Spinal cord (tissue), 10 donors: ENCODE results near the gene PDE8A. TPM values are rescaled to one million over a fixed set of nuclear protein-coding genes. Genes with fewer than 3 reads are reported as not detected.

Source experiments
- DNase-seq, 6 donors: peaks; one replicate each; pipeline versions ENCODE4 v3.0.0 to v3.0.0-alpha.2; 2013 to 2015; ENCODE audit warnings: low spot score in 6 of 6, low read depth in 4 of 6
- H3K27ac ChIP-seq: one replicate; pipeline ENCODE4 v1.5.1; 2013; ENCODE audit warnings: low read depth, low read length, control low read depth
- H3K27me3 ChIP-seq: one replicate; pipeline ENCODE4 v1.6.1; 2013; ENCODE audit warnings: low read length; ENCODE audit not compliant: control insufficient read depth, insufficient read depth
- H3K36me3 ChIP-seq: one replicate; pipeline ENCODE4 v1.6.1; 2013; ENCODE audit warnings: low read length; ENCODE audit not compliant: control insufficient read depth, insufficient read depth
- H3K4me1 ChIP-seq: one replicate; pipeline ENCODE4 v1.6.1; 2013; ENCODE audit warnings: low read length; ENCODE audit not compliant: control insufficient read depth, insufficient read depth
- H3K4me3 ChIP-seq: one replicate; pipeline ENCODE4 v1.5.1; 2013; ENCODE audit warnings: low read depth, low read length, control low read depth
- H3K9me3 ChIP-seq: one replicate; pipeline ENCODE4 v1.6.1; 2013; ENCODE audit warnings: low read length; ENCODE audit not compliant: control insufficient read depth, insufficient read depth
- WGBS: methylation state at CpG from one replicate; pipeline ENCODE4 v1.1.5; 2013; ENCODE audit warnings: missing lambda C conversion rate; ENCODE audit not compliant: insufficient coverage; 5-methylcytosine and 5-hydroxymethylcytosine counted together
- polyA plus RNA-seq, 2 donors: library from polyadenylated mRNA; unstranded; fragments of 120-200 nt; gene quantifications; one replicate each; pipeline ENCODE4 v1.2.1, GENCODE V29; 2013; ENCODE audit not compliant: insufficient read length in 2 of 2
- total RNA-seq, 2 donors: library from RNA; depleted of rRNA in 1 of 2; stranded (reverse); fragments of 120-200 nt in 1 of 2; fragments of >200 nt in 1 of 2; gene quantifications; one replicate each; pipeline versions ENCODE4 v1.2.3 to v1.2.4, GENCODE V29; 2013 to 2014
- donor health status: healthy.

Gene PDE8A
- total and polyA plus RNA-seq, 4 donors, result 19.9 to 72.9 (median 40.0) TPM

DNA sequence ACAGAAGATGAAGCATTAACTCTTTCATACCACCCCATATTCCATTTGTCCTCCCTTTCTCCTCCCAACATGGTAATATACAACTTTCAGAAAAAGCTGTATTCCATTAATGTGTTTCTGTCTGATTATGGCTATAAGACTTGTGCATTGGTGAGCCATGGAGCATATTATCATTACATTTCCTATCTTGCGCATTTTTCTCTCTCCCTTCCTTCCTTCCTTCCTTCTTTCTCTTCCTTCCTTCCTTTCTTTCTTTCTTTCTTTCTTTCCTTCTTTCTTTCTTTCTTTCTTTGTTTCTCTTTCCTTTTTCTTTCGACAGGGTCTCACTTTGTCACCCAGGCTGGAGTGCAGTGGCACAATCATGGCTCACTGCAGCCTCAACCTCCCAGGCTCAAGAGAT lies 25.5 kb upstream of the PDE8A start:
- no peak overlapping the region for H3K4me3 ChIP-seq
- H3K27ac ChIP-seq, result no peak overlapping the region
- H3K27me3 ChIP-seq, result no peaks in the 10 kb centered on the region
- peaks cover 5% of the 10 kb centered on the region for H3K4me1 ChIP-seq
- DNase-seq, result no peak
- no peaks in the 10 kb centered on the region for H3K36me3 ChIP-seq
- no peaks in the 10 kb centered on the region for H3K9me3 ChIP-seq
- 90% methylated on average over 2 of the region's 2 CpGs for WGBS

DNA sequence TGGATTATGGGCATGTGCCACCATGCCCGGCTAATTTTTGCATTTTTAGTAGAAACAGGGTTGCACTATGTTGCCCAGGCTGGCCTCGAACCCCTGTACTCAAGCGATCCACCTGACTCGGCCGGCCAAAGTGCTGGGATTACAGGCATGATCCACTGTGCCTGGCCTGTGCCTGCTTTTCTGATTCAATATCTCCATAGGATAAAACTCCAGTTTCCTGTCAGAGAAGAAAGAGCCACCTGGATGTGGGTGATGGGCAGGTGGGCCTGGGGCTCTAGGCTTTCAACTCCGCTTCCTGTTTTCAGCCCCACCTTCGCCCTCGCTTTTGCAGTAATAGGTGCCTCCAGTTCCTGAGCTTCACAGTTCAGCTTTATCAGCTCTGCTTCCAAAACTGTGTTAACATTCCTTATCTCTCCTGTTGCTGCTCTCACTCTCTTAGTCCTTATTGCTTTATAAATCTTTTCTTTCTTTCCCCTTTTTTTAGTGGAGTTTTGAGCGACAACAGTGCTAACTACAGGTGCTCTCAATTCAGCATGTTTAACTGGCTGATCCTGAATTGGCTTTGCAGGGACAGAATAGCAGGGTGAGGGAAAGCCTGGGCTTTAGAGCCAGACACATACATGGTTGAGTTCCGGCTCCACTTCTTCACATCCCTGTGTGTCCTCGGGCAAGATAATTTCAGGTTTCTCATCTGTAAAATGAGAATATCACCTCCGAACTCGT lies 21.1 kb upstream of the PDE8A start:
- no peak for DNase-seq
- peaks cover 2% of the 10 kb centered on the region for H3K9me3 ChIP-seq

DNA sequence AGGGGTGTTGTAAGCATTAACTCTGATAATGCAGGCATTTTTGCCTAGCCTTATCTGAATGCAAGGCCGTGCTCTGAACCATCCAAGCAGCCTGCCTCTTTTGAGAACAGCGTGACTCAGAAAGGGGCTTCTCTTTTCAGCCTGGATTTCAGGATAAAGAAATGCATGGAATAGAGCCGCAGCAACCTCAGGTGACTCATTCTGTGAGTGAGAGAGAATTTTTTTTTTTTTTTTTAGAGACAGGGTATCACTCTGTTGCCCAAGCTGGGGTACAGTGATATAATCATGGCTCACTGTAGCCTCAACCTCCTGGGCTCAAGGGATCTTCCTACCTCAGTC lies 20.6 kb upstream of the PDE8A start:
- H3K9me3 ChIP-seq, result peaks cover 2% of the 10 kb centered on the region
- no peaks in the 10 kb centered on the region for H3K4me1 ChIP-seq
- H3K27me3 ChIP-seq, result no peaks in the 10 kb centered on the region
- H3K36me3 ChIP-seq, result no peaks in the 10 kb centered on the region
- no peak overlapping the region for H3K27ac ChIP-seq
- peak in 1 of 6 donors; percentile 26 for DNase-seq
- H3K4me3 ChIP-seq, result no peak overlapping the region
- 56% methylated on average over 2 of the region's 3 CpGs for WGBS

More for the DNA sequence above, 21.1 kb upstream of the PDE8A start:
- no peak overlapping the region for H3K4me3 ChIP-seq
- WGBS, result 87% methylated on average over 11 of the region's 13 CpGs
- no peaks in the 10 kb centered on the region for H3K36me3 ChIP-seq
- H3K27me3 ChIP-seq, result no peaks in the 10 kb centered on the region
- H3K4me1 ChIP-seq, result peaks cover 2% of the 10 kb centered on the region
- no peak overlapping the region for H3K27ac ChIP-seq

DNA sequence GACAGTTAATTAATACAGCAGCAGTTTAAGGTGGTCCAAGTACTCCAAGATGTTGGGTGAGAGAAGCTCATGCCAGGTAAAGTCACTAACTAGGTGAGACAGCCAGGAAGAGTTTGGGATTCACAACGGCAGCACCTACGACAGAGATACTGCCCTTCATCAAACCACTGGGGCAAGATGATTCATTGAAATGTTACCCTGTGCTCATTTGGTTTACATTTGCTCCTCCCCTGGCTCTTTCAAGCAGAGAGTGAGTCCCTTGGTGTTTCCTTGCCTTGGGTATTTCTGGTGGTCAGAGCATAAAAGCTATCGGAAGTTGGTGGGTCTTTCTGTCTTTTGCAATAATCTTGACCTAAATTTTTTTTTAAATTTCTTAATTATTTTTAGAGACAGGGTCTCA lies 19.9 kb upstream of the PDE8A start:
- WGBS, result no CpG with 5 or more reads among the region's 3 CpGs
- Histone ChIP-seq H3K4me1 (no peaks in the 10 kb centered on the region), H3K27me3 (no peaks in the 10 kb centered on the region), H3K36me3 (no peaks in the 10 kb centered on the region), H3K9me3 (peaks cover 2% of the 10 kb centered on the region), H3K4me3 (no peak overlapping the region), H3K27ac (no peak overlapping the region)
- no peak for DNase-seq

DNA sequence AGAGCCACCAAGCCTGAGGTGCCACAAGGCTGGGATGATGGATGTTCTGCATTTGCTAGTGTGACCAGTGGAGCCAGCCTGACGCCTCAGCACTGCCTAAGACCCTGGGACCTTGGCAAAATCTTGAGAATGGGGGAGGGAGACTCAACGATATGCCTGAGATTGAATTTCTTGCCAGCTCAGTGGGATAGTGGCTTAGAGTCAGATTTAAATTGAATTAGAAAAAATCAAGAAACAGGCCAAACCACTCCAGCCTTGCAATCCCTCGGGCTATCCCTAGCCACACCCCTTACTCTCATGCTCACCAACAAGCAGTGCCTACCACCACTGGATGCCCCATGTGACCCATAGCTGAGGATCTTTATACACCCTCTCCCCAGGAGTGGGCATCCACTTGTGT lies 18.7 kb upstream of the PDE8A start:
- peaks cover 2% of the 10 kb centered on the region for H3K9me3 ChIP-seq
- H3K27me3 ChIP-seq, result no peaks in the 10 kb centered on the region
- DNase-seq, result no peak
- no peaks in the 10 kb centered on the region for H3K36me3 ChIP-seq
- no peak overlapping the region for H3K4me3 ChIP-seq
- WGBS, result 83% methylated on average over 2 of the region's 3 CpGs
- H3K27ac ChIP-seq, result no peak overlapping the region
- H3K4me1 ChIP-seq, result no peaks in the 10 kb centered on the region

DNA sequence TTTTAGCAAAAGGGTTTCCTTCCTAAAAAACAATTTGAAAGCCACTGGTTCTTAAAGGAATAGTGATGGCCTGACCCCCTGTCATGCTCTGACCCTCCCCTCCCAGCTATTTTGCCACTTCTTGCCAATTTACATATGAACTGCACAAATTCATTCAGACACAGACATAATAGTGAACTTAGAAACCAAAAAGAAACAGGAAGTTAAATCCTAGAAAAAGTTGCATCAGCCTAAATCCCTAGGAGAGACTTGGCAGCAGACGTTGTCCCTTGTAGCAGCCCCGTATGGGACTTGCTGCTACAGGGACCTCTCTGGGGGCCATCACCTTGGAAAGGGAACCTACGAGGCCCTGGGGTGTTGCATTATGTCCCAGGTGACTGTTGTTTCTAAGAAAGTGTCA lies 14.3 kb upstream of the PDE8A start:
- no peaks in the 10 kb centered on the region for H3K36me3 ChIP-seq
- no peaks in the 10 kb centered on the region for H3K27me3 ChIP-seq
- H3K4me1 ChIP-seq, result peaks cover 8% of the 10 kb centered on the region
- H3K9me3 ChIP-seq, result peaks cover 2% of the 10 kb centered on the region
- DNase-seq, result no peak
- 56% methylated on average over 3 of the region's 3 CpGs for WGBS
- H3K27ac ChIP-seq, result no peak overlapping the region
- H3K4me3 ChIP-seq, result no peak overlapping the region

DNA sequence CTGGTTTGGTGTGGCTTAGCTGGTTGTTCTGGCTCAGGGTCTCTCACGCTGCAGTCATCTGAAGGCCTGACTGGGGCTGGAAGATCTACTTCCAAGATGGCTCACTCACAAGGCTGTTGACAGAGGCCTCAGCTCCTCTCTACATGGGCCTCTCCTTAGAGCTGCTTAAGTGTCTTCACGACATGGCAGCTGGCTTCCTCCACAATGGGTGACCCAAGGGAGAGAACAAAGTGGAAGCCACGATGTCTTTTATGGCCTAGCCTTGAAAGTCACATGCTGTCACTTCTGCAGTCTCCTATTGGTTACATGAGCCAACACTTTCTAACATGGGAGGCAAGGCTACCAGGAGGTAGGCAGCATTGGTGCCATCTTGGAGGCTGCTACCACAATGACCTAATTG lies 13.4 kb upstream of the PDE8A start:
- Histone ChIP-seq H3K36me3 (no peaks in the 10 kb centered on the region), H3K9me3 (peaks cover 2% of the 10 kb centered on the region), H3K27me3 (no peaks in the 10 kb centered on the region), H3K4me1 (peaks cover 8% of the 10 kb centered on the region), H3K27ac (no peak overlapping the region), H3K4me3 (no peak overlapping the region)
- no peak for DNase-seq
- WGBS, result 89% methylated on average over 3 of the region's 3 CpGs

DNA sequence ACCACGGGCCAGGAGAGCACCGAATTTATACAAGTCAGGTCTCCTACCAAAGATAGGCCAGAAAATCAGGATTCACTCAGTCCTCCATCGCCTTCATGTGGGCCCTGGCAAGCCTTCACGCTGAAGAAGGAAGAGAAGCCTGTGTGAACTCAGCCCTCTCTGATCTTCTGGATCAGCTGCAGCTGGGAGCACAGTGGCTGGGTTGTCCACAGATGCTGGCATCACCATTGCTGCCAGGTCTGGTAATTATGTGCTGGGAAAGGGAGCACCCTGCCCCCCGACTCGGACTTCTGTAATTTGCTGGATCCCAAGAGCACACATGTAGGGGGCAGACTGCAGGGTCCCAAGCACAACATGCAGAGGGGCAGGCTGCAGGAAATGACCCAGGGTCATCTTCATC lies 12.4 kb upstream of the PDE8A start:
- Histone ChIP-seq H3K4me3 (no peak overlapping the region), H3K36me3 (no peaks in the 10 kb centered on the region), H3K9me3 (peaks cover 2% of the 10 kb centered on the region), H3K27me3 (no peaks in the 10 kb centered on the region), H3K4me1 (peaks cover 13% of the 10 kb centered on the region), H3K27ac (no peak overlapping the region)
- no peak for DNase-seq
- 84% methylated on average over 6 of the region's 6 CpGs for WGBS

DNA sequence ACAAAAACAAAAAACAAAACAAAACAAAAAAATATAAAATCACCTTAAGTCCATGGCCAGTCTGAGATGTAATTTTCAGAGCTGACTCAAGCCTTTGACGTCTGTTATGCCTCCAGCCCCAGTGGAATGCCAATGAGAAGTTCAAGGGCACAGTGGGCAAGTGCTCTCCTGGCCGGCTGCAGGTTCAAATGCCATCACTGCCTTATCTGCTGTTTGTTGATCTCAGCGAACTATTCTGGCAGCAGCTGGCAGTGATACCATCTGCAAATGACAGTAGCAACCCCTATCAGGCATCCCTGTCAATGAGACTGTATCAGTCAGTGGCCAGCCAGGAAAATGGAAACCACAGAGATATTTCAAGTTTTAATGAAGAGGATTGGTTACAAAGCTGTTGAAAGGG lies 10.8 kb upstream of the PDE8A start:
- H3K36me3 ChIP-seq, result no peaks in the 10 kb centered on the region
- DNase-seq, result no peak
- no peaks in the 10 kb centered on the region for H3K9me3 ChIP-seq
- 86% methylated on average over 3 of the region's 3 CpGs for WGBS
- no peak overlapping the region for H3K27ac ChIP-seq
- no peaks in the 10 kb centered on the region for H3K27me3 ChIP-seq
- H3K4me3 ChIP-seq, result no peak overlapping the region
- peaks cover 13% of the 10 kb centered on the region for H3K4me1 ChIP-seq
